Measurements from ENCODE around the gene PAPSS1.
A peak's percentile ranks its signal among the peaks of the same experiment; 100 is the strongest.
"Not testable (repeated sequence)": the region's sequence is repeated elsewhere in the genome, so short reads cannot be mapped to it uniquely, and the experiment has no call there.

The PAPSS1 gene

GRCh38 chr4:107719922-107720722 is at the start of gene PAPSS1:
PAPSS1 (minus strand) TSS chr4:107720234; CDS start chr4:107720179, 55 bp downstream.
- FAIRE-seq: peak; percentile 75

GRCh38 chr4:107760281-107760947 is 40.4 kb upstream of the PAPSS1 start:
- FAIRE-seq: no peak

- FAIRE-seq: peak; percentile 94
Observed at GRCh38 chr4:107757864-107758476, 37.9 kb upstream of the PAPSS1 start.

- FAIRE-seq: no peak
Observed at GRCh38 chr4:107757283-107757682, 37.2 kb upstream of the PAPSS1 start.

- FAIRE-seq: no peak
Observed at GRCh38 chr4:107755841-107756356, 35.9 kb upstream of the PAPSS1 start.

GRCh38 chr4:107751670-107752069 is 31.6 kb upstream of the PAPSS1 start:
- FAIRE-seq: no peak

- FAIRE-seq: no peak
Observed at GRCh38 chr4:107747748-107748486, 27.9 kb upstream of the PAPSS1 start.

GRCh38 chr4:107746161-107746560 is 26.1 kb upstream of the PAPSS1 start:
- FAIRE-seq: no peak

GRCh38 chr4:107744532-107744931 is 24.5 kb upstream of the PAPSS1 start:
- no peak for FAIRE-seq

- FAIRE-seq: no peak
Observed at GRCh38 chr4:107743532-107743931, 23.5 kb upstream of the PAPSS1 start.

GRCh38 chr4:107742791-107743190 is 22.8 kb upstream of the PAPSS1 start:
- FAIRE-seq: no peak

- no peak for FAIRE-seq
Observed at GRCh38 chr4:107742196-107742595, 22.2 kb upstream of the PAPSS1 start.

GRCh38 chr4:107740950-107741701 is 21.1 kb upstream of the PAPSS1 start:
- no peak for FAIRE-seq

GRCh38 chr4:107740381-107740780 is 20.3 kb upstream of the PAPSS1 start:
- no peak for FAIRE-seq

- FAIRE-seq: no peak
Observed at GRCh38 chr4:107737450-107737849, 17.4 kb upstream of the PAPSS1 start.

GRCh38 chr4:107736924-107737448 is 17.0 kb upstream of the PAPSS1 start:
- no peak for FAIRE-seq

GRCh38 chr4:107736037-107736436 is 16.0 kb upstream of the PAPSS1 start:
- FAIRE-seq: no peak

GRCh38 chr4:107734120-107734519 is 14.1 kb upstream of the PAPSS1 start:
- FAIRE-seq: no peak

GRCh38 chr4:107733431-107733925 is 13.4 kb upstream of the PAPSS1 start:
- no peak for FAIRE-seq

- not testable (repeated sequence) for FAIRE-seq
Observed at GRCh38 chr4:107729050-107729449, 9.0 kb upstream of the PAPSS1 start.

- not testable (repeated sequence) for FAIRE-seq
Observed at GRCh38 chr4:107726131-107726925, 6.3 kb upstream of the PAPSS1 start.
